Erythroblast (primary cell): ENCODE results near the gene TENM3.

ENCODE experiments used
- GATA1 ChIP-seq: IDR thresholded peaks from 2 replicates; pipeline ENCODE4 v1.6.1; 2011; ENCODE audit warnings: low read depth, mild to moderate bottlenecking, control low read depth, low read length, moderate library complexity
- POLR2A ChIP-seq: IDR thresholded peaks from 2 replicates; pipeline ENCODE4 v1.6.1; 2011; ENCODE audit warnings: mild to moderate bottlenecking, low read length

- TF ChIP-seq POLR2A (no peak), GATA1 (no peak)
These were observed 20.4 kb downstream of the TENM3 start for GRCh38 chr4:182263562-182263961.
